Measurements from ENCODE around the gene GALNT10.

GALNT10 gene

GRCh38 chr5:154446195-154447088, 255.9 kb downstream of the GALNT10 start:
- no peak for TF ChIP-seq CTCF (IDR thresholded peaks at IDR 0.05; ENCODE audit: low read depth, low read length)
- H3K4me3 ChIP-seq (ENCODE audit: low read depth, low read length): peak overlapping the region; percentile 76

GRCh38 chr5:154447089-154447725, 256.7 kb downstream of the GALNT10 start:
- H3K4me3 ChIP-seq (ENCODE audit: low read depth, low read length): peak overlapping the region; percentile 76

GRCh38 chr5:154449786-154450185, 259.3 kb downstream of the GALNT10 start:
- no peak for TF ChIP-seq CTCF (IDR thresholded peaks at IDR 0.05; ENCODE audit: low read depth, low read length)

More at GRCh38 chr5:154447089-154447725, 256.7 kb downstream of the GALNT10 start:
- no peak for TF ChIP-seq CTCF (IDR thresholded peaks at IDR 0.05; ENCODE audit: low read depth, low read length)

GRCh38 chr5:154451957-154452356, 261.4 kb downstream of the GALNT10 start:
- no peak for TF ChIP-seq CTCF (IDR thresholded peaks at IDR 0.05; ENCODE audit: low read depth, low read length)

More at GRCh38 chr5:154449786-154450185, 259.3 kb downstream of the GALNT10 start:
- no peak overlapping the region for H3K4me3 ChIP-seq (ENCODE audit: low read depth, low read length)

DNA sequence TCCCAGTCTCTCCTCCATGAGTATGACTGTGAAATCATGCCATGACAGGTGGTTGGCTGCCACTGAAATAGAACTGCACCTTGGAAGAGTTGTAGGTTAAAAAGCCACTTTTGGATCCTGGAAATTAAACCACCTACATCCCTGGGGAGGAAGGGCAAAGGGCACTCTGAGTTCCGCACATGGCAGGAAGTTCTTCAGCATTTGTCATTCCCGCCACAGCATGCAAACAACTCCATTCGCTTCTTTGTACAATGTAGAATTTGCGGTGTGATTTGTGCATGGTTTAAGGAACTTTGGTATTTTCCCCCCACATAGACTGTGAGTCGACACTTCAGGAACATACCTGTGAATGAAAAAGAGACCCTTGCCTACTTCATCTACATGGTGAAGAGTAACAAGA, 265.1 kb downstream of the GALNT10 start:
- no peak overlapping the region for H3K4me3 ChIP-seq (ENCODE audit: low read depth, low read length)
- TF ChIP-seq CTCF (IDR thresholded peaks at IDR 0.05; ENCODE audit: low read depth, low read length): no peak

More at GRCh38 chr5:154451957-154452356, 261.4 kb downstream of the GALNT10 start:
- H3K4me3 ChIP-seq (ENCODE audit: low read depth, low read length): no peak overlapping the region

DNA sequence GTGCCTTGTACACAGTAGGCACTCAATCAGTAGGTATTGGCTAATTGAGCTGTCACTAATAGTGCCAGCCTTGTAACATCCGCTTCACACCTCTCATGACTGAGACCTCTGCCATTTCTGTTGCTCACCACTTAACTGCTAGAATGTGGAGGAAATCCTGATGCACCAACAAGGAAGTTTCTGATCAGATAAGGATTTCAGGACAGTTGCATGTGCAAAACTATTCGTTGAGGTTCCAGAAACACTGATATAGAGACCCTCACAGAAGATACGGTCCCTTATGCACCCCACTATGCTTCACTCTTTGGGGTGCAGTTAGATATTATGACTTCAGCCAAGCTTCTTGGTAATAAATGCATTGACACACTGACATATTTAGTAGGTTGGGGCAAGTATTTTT, 266.0 kb downstream of the GALNT10 start:
- H3K4me3 ChIP-seq (ENCODE audit: low read depth, low read length): no peak overlapping the region

More for the DNA sequence above, 266.0 kb downstream of the GALNT10 start:
- no peak for TF ChIP-seq CTCF (IDR thresholded peaks at IDR 0.05; ENCODE audit: low read depth, low read length)

All from WI38 (cell line).